Ascending aorta (tissue), 2 donors: ENCODE results near the gene ARAF. TPM values are rescaled to one million over a fixed set of nuclear protein-coding genes. Genes with fewer than 3 reads are reported as not detected.
A peak's percentile ranks its signal among the peaks of the same experiment; 100 is the strongest.

Experiments
- DNase-seq, 2 donors: peaks; one replicate each; pipeline ENCODE4 v3.0.0-alpha.2; 2019; ENCODE audit warnings: low spot score in 2 of 2
- H3K27ac ChIP-seq, 2 donors: fragments of 200-600 bp; sonication (generic); one replicate each; pipeline ENCODE4 v1.5.1; 2016 to 2017; ENCODE audit warnings: mild to moderate bottlenecking in 1 of 2
- H3K27me3 ChIP-seq: fragments of 200-600 bp; sonication (generic); one replicate; pipeline ENCODE4 v1.5.1; 2017
- H3K36me3 ChIP-seq, 2 donors: fragments of 200-600 bp; sonication (generic); one replicate each; pipeline ENCODE4 v1.5.1; 2016
- H3K4me1 ChIP-seq, 2 donors: fragments of 200-600 bp; sonication (generic); one replicate each; pipeline ENCODE4 v1.5.1; 2016 to 2017; ENCODE audit warnings: mild to moderate bottlenecking in 1 of 2
- H3K4me3 ChIP-seq, 2 donors: fragments of 200-600 bp; sonication (generic); one replicate each; pipeline ENCODE4 v1.5.1; 2016 to 2017; ENCODE audit warnings: mild to moderate bottlenecking in 1 of 2
- H3K9me3 ChIP-seq, 2 donors: fragments of 200-600 bp; sonication (generic); one replicate each; pipeline ENCODE4 v1.5.1; 2016
- CTCF ChIP-seq, 3 experiments: fragments of 200-600 bp in 2 of 3; fragments of 450-650 bp in 1 of 3; sonication (generic) in 2 of 3; IDR thresholded peaks; one replicate each; pipeline ENCODE4 v1.5.1; 2016 to 2019; ENCODE audit warnings: antibody characterized with exemption in 3 of 3, mild to moderate bottlenecking in 1 of 3, moderate library complexity in 1 of 3
- intact Hi-C: fragments of 100-400 bp; cut with DNase I; formaldehyde crosslinking; loops from one replicate; pipeline ENCODE4 v1.15.1; 2023
- total RNA-seq: library from RNA; depleted of rRNA; stranded (reverse); fragments of >200 nt; gene quantifications from one replicate; pipeline ENCODE4 v1.1.0, GENCODE V29; 2016

ARAF gene
- total RNA-seq, 1 donor from 2014 or later, result 56.1 TPM

DNA sequence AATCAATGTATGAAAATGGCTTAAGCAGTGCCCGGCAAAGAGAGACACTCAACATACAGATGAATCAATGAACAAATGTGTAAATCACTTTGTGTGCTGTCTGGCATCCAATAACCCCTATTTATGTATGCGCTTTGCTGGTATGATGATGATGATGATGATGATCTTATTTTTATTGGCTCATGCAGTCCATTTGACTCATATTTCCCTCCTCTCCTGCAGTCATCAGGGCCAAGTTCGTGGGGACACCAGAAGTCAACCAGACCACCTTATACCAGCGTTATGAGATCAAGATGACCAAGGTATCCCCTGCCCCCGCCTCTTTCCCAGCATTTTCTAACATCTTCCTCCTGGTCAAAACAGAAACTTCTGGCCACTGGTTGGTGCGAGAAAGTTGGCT, 23.7 kb downstream of the ARAF start:
- no peaks in the 10 kb centered on the region for H3K27me3 ChIP-seq
- H3K36me3 ChIP-seq, result peaks cover 5 to 7% of the 10 kb centered on the region in 2 donors
- DNase-seq, result no peak
- peaks cover 0 to 3% of the 10 kb centered on the region in 2 donors for H3K4me1 ChIP-seq
- intact Hi-C loops, result loop anchor here (5.0 kb wide), 1 partner anchor 63 kb away; no protein-coding TSS in a partner anchor
- peak in 1 of 3 experiments; percentile 1 for TF ChIP-seq CTCF (IDR thresholded peaks at IDR 0.05)
- no peak overlapping the region for H3K4me3 ChIP-seq
- peak overlapping the region in 1 of 2 donors; percentile 85 for H3K27ac ChIP-seq
- H3K9me3 ChIP-seq, result no peaks in the 10 kb centered on the region

GRCh38 chrX:47585273-47585672, 24.3 kb downstream of the ARAF start:
- intact Hi-C loops, result no loop called here
- Histone ChIP-seq H3K27me3 (no peaks in the 10 kb centered on the region), H3K4me1 (peaks cover 0 to 3% of the 10 kb centered on the region in 2 donors), H3K36me3 (peaks cover 5 to 7% of the 10 kb centered on the region in 2 donors), H3K27ac (peak overlapping the region in 1 of 2 donors; percentile 85), H3K9me3 (no peaks in the 10 kb centered on the region), H3K4me3 (no peak overlapping the region)
- no peak for TF ChIP-seq CTCF (IDR thresholded peaks at IDR 0.05)
- DNase-seq, result peak in 1 of 2 donors; percentile 62

- Histone ChIP-seq H3K27me3 (no peaks in the 10 kb centered on the region), H3K4me3 (no peak overlapping the region), H3K36me3 (peaks cover 5 to 7% of the 10 kb centered on the region in 2 donors), H3K27ac (peak overlapping the region in 1 of 2 donors; percentile 48), H3K9me3 (no peaks in the 10 kb centered on the region), H3K4me1 (peaks cover 0 to 3% of the 10 kb centered on the region in 2 donors)
- peak in 1 of 2 donors; percentile 48 for DNase-seq
- TF ChIP-seq CTCF (IDR thresholded peaks at IDR 0.05), result no peak
- intact Hi-C loops, result no loop called here
Measured at GRCh38 chrX:47586043-47586787, 25.2 kb downstream of the ARAF start.

DNA sequence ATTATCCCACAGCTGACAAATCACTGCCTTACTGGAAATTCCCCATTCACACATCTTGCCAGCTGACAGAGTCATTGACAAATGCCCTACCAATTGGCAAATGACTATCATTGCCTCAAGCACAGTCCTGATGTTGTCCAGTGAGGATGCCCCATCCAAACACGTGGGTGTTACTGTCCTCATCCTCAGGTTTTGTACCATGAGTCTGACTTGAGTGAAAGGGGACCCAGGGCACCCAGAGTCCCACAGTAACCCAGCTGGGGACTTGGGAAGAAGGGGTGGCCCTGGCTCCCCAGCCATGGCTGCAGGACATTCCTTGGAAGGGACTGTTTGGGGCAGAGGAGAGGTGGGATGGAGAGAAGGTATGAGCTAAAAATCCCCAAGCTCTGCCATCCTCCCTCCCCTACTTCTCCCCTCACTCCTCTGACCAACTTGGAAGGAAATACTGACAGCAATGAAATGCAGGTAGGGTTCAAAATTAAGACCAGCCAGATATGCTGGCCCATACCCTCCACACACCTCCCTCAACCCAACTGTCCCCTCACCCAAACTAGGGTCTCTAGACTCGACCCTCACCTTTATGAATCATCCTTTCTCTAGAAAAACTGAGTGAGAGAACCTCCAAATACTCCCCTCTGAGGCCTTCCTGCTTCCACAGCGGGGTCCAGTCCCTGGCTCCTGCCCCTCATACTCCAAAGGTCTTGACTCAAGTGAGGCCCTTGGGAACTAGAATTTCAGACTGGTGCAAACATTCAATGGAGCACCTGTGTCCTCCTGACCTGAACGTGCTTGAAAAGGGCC, 26.3 kb downstream of the ARAF start:
- TF ChIP-seq CTCF (IDR thresholded peaks at IDR 0.05), result no peak
- intact Hi-C loops, result no loop called here
- peak in 1 of 2 donors; percentile 48 for DNase-seq
- Histone ChIP-seq H3K4me3 (no peak overlapping the region), H3K9me3 (no peaks in the 10 kb centered on the region), H3K4me1 (peaks cover 0 to 3% of the 10 kb centered on the region in 2 donors), H3K27me3 (no peaks in the 10 kb centered on the region), H3K27ac (no peak overlapping the region), H3K36me3 (peaks cover 5 to 7% of the 10 kb centered on the region in 2 donors)

- no peak overlapping the region for H3K4me3 ChIP-seq
- H3K4me1 ChIP-seq, result peaks cover 0 to 3% of the 10 kb centered on the region in 2 donors
- no peaks in the 10 kb centered on the region for H3K27me3 ChIP-seq
- H3K36me3 ChIP-seq, result peaks cover 5 to 7% of the 10 kb centered on the region in 2 donors
- H3K27ac ChIP-seq, result no peak overlapping the region
- H3K9me3 ChIP-seq, result no peaks in the 10 kb centered on the region
- no peak for TF ChIP-seq CTCF (IDR thresholded peaks at IDR 0.05)
- intact Hi-C loops, result no loop called here
- DNase-seq, result peak in 1 of 2 donors; percentile 63
Measured at GRCh38 chrX:47587906-47588735, 27.1 kb downstream of the ARAF start.
